Measurements from ENCODE around the gene KRTAP5-9. TPM values are rescaled to one million over a fixed set of nuclear protein-coding genes. Genes with fewer than 3 reads are reported as not detected.

The KRTAP5-9 gene, protein sequence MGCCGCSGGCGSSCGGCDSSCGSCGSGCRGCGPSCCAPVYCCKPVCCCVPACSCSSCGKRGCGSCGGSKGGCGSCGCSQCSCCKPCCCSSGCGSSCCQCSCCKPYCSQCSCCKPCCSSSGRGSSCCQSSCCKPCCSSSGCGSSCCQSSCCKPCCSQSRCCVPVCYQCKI
- total RNA-seq (2022; extraction: Qiagen RNA extraction) = 0.09 TPM in 1 of 5 replicates, not detected in the others

DNA sequence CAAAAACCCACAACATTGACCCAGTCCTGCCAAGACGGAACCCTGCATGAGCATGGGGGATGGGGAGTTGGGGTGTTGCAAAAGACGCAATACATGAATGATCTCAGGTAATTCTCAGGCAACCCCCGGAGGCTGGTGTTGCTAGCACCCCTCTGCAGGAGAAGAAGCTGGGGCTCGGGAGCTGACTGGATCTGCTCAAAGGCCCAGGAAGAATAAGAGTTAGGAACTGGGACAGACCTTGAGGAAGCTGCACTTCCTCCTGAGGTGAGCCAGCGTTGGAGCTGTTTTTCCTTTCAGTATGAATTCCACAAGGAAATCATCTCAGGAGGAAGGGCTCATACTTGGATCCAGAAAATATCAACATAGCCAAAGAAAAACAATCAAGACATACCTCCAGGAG, at the start of gene KRTAP5-9:
TSS of gene KRTAP5-9 (plus strand) at position 301 of the 400 bp plus-strand sequence. CDS start 238 bp downstream, outside the sequence.

DNA sequence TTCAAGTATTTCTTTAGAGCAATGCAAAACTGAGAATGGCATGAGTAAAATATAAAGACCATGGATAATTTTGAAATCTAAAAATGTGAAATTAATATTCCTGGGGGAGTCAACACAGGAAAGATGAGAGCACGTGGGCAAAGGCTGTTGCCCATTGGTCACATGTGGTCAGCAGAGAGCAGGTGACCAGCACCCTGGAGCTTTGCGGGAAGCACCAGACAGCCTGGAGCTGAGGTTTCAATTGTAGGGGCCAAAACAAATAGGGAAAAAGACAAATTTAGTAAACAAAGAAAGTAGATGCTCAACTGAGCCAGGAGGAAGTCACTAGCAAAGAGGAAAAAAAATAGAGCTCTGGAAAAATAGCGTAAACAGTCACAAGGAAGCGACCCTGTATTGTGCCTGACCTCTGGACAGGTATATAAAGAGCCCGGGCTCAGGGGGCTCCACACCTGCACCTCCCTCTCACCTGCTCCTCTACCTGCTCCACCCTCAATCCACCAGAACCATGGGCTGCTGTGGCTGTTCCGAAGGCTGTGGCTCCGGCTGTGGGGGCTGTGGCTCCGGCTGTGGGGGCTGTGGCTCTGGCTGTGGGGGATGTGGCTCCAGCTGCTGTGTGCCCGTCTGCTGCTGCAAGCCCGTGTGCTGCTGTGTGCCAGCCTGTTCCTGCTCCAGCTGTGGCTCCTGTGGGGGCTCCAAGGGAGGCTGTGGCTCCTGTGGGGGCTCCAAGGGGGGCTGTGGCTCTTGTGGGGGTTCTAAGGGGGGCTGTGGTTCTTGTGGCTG, 21.2 kb upstream of the KRTAP5-9 start, which contains the start of gene KRTAP5-7:
TSS of gene KRTAP5-7 (plus strand) at position 472 of the 780 bp plus-strand sequence. CDS start at position 506, 34 bp downstream.

GRCh38 chr11:71537977-71538665, 10.1 kb upstream of the KRTAP5-9 start, which contains the start of gene KRTAP5-8:
Gene KRTAP5-8 (plus strand): TSS chr11:71538025. CDS start chr11:71538056, 31 bp downstream.

GRCh38 chr11:71565263-71565662, 17.0 kb downstream of the KRTAP5-9 start, which contains the start of gene KRTAP5-10:
Gene KRTAP5-10 (plus strand): TSS chr11:71565563. CDS start chr11:71565588, 25 bp downstream.

GRCh38 chr11:71582309-71582895, 34.2 kb downstream of the KRTAP5-9 start, which contains the start of gene KRTAP5-11:
Gene KRTAP5-11 (minus strand): TSS chr11:71582875. CDS start chr11:71582837, 38 bp downstream.

Other genes starting within 250 kb of the KRTAP5-9 start
- 46.5 to 49.9 TPM (median 48.4 TPM) in 5 replicates for gene DHCR7, start 100.0 kb upstream of the KRTAP5-9 start, total RNA-seq (2022; extraction: Qiagen RNA extraction)
- 43.0 to 45.5 TPM (median 45.3 TPM) in 5 replicates for gene NADSYN1, start 95.2 kb upstream of the KRTAP5-9 start, total RNA-seq (2022; extraction: Qiagen RNA extraction)
- not detected in 5 replicates for gene KRTAP5-7, start 21.2 kb upstream of the KRTAP5-9 start, total RNA-seq (2022; extraction: Qiagen RNA extraction)
- not detected in 5 replicates for gene KRTAP5-8, start 10.4 kb upstream of the KRTAP5-9 start, total RNA-seq (2022; extraction: Qiagen RNA extraction)
- gene KRTAP5-10, start 17.1 kb downstream of the KRTAP5-9 start, total RNA-seq (2022; extraction: Qiagen RNA extraction) = not detected in 5 replicates
- gene KRTAP5-11, start 34.5 kb downstream of the KRTAP5-9 start, total RNA-seq (2022; extraction: Qiagen RNA extraction) = not detected in 5 replicates

Data from A549 treated with Hydrocortisone at 1 μM for 4 hours (cell line).